NCI-H748 treated with DMSO at 0.1 percent for 48 hours (cell line): ENCODE results near the gene PALLD.

ENCODE experiments used
- DNase-seq: peaks from one replicate; lab custom pipeline; 2025; lab: John Stamatoyannopoulos, UW

PALLD gene

DNA sequence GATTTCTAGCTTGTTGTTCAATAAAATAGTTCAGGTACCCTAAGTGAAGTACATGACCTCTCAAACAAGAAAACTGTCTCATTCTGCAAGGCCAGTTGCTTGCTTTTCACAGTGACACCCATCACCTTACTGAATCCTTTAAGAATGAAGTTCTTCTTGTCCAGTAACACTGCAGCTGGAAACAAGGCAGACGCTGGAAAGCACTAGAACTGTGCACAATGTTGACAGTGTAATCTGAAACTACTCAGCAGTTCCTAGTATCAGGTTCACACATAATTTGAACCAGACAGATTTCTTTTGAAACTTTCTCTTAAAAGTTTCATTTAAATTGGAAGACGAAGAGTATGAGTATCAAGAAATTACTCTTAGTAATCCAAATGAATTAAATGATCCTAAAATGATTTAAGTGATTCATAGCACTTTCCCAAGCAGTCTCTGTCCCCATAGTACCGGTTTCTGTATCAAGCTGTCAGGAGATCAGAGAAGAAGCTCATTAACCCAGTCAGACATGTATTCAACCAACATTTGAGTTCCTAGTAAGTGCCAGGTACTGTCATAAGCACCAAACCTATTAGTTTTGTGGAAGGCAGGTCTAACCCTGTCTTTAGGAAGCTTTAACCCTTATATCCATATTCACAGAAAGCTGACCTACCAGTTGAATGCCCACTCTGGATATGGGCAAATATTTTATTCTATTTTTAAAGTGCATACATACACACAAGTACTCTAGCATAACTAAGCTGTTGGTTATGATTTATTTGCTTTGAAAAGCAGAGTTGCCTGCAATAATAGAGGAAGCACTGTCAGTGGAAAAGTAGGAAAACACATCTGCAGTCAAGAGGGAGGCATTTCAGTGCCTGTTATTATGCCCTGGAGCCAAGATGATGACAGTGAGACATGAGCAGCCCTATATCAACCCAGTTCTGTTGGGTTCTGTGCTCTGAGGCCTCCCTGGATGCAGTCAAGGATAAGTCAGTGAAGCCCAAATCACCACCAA lies 63.6 kb downstream of the PALLD start:
- DNase-seq, result peak; percentile 7

DNA sequence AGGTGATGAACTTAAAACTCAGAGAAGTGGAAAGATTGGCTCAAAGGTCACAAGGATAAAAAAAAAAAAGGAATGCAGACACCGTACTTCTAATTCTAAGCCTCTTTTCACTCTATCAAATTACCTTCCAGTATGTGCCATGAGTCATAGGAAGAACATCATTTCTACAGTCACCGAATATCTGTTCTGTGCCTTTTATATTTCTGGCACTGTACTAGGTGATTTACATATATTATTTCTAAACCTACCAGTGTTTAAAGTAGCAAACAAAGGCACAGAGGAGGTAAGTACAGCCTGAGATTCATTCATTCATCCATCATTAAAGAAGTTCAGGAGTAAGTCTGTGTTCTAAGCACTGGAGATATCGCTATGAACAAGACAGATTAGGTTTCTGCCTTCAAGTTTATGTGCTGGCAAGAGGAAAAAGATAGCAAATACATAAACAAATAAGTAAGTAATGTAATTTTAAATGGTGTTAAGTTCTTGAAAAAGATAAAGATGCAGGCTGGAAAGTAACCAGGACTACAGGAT lies 65.3 kb downstream of the PALLD start:
- no peak for DNase-seq

DNA sequence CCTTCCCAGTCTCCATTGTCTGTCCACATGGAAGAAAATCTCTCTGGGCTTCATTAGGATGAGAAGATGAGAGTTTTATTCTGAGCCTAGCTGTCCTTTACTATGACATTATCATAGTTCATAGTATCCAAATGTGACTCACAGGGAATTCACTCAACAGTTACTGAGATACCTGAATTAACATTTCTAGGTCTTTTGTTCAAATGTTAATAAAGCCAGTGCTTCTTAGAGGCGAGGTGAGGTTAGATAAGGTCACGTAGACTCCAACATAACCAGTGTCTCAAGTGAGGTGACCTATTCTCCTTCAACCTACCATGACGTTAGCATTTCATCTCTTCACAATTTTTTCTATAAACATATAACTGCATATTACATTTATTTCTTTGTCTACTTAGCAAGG lies 67.2 kb downstream of the PALLD start:
- no peak for DNase-seq

DNA sequence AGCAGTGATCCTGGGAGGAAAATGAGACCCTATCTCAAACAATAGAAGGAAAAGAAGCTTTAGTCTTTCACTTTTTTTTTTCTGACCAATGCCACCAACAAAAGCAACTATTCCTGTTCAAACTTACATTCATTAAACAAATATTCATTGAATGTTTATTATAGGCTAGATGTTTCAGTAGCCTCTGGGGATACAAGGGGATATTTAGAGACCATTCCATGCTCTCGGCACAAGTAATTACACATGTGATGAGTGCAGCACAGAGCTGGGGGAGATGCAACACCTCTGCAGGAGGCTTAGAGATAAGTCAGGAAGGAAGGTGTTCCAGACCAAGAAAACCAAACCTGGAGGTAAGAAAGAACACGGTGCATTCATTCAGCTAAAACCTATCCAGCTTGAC lies 68.3 kb downstream of the PALLD start:
- DNase-seq, result no peak

DNA sequence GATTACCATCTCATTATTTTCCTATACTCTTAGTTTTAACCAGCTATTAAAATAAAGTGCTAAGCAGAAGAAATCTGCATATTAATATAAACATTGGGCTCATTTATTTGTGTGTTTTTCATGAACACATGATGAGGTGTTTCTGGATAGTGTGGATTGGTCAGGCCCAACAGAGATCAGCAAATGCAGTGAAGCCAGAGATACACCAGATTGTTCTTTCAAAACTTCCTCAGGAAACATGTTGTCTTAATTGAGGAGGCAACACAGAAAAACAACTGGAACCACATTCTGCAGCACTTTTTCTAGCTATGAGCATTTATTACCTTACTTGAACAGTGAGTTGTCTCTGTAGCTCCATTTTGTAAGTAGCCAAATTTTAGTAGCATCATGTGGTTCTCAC lies 69.9 kb downstream of the PALLD start:
- no peak for DNase-seq

DNA sequence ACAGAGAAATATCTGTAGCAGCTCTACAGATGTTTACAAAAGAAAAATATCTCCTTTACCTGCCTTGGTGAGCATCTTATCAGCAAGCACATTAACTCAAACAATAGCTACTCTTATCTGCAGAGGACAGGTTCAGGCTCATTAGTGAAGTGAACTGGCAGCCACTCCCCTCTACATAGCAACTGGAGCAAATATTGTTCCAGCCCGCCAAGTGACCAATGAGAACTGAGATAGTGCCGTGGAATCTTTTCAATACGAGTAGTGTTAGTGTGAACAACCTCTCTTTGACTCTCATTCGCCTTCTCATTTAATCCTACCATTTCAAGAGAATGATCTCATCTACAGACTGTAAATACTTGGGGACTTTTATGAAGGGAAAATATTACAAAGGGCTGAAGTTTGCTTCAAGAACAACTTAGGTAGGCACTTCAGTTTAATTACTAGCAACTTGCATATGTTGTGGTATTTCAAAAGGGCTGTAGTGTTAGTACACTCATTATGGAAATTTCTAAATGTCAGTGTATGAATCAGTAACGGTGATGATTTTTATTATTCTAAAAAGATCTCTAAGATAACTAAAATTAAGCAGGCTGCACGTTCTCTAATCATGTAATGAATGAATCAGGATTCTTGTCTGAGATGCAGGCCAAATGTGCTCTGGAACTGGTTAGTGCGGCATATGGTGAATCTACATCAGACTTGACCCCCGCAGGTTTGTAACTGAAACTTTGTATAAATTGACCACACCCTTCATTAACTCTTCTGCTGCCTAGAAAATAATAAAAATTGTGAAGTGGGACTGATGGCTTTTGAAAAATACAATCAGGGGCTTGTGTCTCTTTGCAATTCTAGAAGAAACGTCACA lies 72.4 kb downstream of the PALLD start:
- peak; percentile 73 for DNase-seq

DNA sequence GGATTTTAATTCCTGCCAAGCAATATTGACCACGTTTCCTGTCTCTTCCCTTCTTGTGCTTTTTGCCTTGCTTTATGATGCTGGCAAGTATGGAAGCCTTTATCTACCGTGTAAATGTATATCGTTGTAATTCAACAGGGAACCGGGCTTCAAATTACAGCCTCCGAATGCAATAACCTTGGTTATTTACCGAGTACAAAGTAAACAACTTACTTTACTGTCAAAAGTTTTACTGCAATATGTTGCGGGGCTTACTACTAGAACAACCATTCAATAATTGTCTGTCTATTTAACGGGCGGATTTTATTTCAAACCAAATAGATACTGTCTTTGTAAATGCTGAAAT lies 73.1 kb downstream of the PALLD start:
- DNase-seq, result peak; percentile 73

DNA sequence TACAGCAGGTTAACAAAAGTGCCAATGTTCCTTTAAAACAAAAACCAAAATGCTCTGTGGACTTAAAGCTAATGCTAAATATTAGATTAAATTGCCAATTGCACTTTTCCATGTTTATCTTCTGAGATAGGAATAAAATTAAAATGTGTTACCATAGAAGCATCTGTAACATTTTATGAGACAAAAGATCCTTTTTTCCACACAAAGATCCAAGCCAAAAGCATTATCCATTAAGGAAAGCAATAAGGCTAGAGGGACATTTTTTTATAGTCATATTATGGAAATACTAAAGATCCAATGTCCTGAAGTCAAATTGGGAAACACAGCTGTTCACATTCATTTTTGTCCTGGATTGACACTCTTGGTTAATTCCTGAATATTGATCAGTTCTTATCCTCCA lies 73.6 kb downstream of the PALLD start:
- DNase-seq, result no peak

DNA sequence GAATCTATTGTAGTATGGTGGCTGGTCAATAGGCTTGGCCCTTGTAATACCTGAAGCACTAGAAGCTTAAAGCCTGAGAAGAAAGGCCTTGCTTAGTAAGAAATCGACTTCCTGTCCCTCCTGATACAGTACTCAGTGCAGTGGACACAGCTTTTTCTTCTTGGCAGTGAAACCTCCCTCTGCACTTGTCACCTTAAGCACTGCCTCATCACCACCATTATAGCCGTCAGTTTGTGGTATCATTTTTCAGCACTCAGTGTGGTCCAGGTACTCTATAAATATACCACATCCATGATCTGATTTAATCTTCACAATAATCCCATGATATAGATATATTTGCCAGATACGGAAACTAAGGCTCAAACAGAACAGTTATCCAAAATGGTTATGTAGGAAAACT lies 75.2 kb downstream of the PALLD start:
- no peak for DNase-seq

DNA sequence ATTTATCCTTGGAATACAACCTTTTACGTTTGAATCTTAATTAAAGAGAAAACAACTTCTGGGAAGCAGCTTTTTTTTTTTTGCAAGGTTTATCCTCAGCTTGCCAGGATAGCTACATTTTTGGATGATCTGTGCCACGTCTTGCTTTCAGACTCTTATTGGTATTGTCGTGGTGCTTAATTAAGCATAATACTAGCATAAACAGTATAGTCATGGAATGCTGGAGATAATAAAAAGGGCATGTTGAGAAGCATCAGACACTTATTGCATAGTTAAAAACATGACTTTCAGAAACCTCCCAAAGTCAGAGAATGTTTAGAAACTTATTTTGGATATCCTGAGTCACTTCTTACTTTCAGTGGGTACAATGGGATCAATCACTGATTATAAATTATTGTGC lies 77.0 kb downstream of the PALLD start:
- DNase-seq, result no peak

DNA sequence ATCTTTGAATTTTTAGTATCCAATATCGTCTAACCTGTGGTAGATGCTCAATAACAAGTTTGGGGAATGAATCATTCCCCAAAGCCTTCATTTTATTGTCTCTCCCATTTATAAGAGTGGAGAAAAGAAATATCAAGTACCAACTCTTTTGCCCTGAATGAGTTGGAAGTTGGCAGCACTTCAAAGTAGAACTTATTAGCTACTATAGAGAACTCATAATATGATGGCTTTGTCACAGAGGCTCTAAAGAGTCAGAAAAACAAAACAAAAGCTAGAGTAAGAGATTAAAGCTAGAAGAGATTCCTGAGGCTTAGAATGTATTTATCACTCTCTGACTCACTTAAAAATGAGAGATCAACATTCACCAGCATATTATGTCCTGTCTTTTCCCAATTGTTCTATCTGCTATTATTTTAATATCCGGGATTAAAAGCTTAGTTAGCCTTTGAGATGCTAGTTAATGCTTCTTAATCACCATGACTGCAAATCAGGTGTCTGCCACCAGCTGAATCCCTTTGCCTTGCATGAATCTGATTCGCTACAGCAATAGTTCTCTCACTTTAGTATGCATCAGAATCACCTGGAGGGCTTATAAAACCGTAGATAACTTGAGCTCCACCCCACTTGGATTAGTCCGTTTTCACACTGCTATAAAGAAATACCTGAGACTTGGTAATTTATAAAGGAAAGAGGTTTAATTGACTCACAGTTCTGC lies 77.9 kb downstream of the PALLD start:
- DNase-seq, result no peak

DNA sequence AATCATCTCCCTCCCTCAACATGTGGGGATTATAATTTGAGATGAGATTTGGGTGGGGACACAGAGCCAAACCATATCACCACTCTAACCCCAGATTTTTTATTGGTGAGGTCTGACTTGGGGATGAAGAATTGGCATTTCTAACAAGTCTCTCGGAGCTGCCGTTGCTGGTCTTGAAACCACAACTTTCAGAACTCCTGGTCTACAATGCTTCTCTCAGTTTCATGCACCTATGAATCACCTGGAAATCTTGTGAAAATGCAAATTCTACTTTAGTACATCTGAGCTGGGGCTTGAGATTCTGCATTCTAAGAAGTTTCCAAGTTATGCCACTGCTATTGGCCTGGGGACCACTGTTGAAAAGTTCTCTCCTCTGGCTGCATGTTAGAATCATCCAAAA lies 78.6 kb downstream of the PALLD start:
- no peak for DNase-seq

DNA sequence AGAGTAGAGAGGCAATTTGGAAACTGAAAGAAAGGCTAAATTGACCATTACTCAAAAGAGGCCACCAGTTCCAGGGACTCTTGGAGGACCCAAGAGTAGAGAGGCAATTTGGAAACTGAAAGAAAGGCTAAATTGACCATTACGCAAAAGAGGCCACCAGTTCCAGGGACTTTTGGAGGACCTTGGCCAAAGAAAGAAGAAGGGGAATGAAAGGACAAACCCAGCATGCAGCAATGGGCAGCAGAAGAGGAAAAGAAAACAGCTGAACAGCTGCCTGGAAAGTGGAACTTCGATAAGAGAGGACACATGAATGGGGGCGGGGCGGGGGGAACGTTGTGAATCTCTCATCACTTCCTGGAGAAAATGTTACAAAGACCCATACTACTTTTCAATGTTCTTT lies 80.8 kb downstream of the PALLD start:
- no peak for DNase-seq

DNA sequence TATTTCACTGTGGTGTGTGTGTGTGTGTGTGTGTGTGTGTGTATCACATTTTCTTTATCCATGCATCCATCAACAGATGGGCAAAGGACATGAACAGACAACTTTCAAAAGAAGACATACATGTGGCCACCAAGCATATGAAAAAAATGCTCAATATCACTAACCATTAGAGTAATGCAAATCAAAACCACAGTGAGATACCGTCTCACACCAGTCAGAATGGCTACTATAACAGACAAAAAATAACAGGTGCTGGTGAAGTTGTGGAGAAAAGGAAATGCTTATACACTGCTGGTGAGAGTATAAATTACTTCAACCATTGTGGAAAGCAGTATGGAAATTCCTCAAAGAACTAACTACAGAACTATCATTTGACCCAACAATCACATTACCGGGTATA lies 83.4 kb downstream of the PALLD start:
- no peak for DNase-seq

DNA sequence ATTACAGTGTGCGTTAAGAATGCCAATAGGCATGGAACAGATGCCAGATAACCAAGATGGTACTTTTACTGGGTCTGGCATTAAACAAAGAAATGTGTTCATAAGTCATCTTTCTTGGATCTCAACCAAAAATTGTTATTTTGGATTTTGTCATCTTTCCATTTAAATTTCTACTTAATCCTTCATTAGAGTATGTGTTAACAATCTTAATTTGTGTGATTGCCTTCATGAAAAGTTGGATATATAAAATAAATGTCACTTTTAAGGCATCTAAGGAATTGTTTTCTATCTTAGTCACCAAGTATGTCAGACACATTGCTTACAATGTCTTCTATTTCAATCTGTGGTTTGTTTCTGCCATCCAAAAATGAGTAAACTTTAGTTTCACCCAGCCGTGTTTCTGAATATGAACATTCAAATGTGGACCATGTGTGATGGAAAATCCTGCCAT lies 87.5 kb downstream of the PALLD start:
- no peak for DNase-seq

DNA sequence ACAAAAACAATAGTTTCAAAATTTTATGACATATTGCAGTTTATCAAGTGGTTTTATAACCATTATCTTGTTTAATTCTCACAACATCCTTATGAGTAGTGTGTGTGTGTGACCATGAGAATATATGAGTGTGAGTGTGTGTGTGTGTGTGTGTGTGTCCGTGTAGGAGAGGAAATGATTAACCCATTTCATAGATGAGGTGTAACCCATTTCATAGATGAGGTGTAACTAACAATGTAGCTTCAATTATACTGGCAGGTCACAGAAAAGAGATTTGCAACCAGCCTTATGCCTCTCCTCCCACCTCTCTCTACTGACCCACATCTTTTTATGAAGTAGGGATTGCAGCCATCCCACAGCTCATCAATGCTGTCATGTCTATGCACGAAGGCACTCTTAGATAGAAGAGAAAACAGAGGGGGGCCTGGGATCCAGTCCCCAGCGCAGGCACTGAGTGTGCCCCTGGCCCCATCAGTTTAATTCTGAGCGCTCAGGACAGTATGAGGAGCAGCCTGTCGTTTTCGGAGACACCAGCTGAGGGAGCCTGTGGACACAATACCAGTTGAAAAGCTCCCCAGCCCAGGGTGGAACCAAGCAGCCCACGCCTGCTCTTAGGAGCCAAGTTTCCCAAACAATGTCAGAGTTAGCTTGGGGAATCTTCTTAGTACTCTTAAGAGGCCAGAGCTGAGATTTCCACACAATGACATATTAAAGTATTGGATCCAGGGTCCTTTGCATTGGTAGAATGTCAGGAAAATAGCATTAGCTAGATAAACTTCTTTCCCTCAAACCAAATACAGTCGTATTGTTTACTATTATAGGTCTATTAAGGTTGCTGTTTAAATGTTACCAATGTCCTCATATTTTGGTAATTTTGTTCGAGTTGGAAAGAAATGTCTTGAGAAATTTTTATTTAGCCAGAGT lies 88.6 kb downstream of the PALLD start:
- DNase-seq, result peak; percentile 4

DNA sequence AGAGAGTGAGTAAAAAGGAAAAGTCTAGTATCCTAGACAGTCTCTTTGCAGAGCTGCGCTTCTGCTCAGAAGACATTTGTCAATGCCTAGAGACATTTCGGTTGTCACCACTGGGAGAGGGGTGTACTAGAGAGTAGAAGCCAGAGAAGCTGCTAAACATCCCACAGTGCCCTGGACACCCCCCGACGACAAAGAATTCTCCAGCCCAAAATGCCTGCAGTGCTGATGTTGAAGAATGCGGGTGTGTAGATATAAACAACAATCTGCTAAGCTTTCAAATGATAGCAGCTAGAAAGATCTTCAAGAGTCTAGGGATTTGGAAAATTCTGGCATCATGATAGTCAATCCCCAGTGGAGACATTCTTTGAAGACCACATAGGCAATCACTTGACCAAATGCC lies 90.1 kb downstream of the PALLD start:
- no peak for DNase-seq

DNA sequence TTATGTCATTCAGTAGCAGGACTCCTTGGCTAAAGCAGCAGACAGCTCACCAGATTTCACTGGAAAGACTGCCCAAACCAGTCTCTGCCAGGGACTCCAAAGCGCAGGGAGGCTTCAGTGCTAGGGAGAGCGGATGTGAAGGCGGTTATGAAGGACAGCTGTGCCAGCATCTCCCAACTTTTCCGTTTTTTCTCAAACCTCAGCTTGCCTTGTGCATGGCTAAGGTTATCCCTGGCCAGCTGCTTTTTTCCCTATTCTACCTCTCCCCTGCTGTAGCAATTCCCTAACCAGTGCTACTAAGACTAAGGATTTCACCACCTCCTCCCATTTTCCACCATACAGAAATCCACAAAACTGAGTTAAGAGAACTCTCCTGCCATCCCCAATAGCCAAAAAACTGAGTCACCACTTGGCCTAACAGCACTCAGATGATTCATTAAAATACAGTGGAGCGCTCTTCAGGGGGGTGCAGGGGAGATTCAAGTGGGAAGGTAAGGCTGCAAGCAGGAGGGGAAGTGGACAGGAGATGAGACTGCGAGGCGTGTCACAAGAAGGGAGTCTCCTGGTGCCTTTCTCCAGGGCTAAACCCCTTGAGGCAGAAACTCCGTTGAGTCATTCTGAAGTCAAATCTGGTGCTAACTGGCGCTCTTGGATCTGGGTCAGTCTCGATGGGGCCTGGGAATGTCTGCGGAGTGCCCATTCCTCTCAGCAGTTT lies 90.7 kb downstream of the PALLD start:
- DNase-seq, result no peak

DNA sequence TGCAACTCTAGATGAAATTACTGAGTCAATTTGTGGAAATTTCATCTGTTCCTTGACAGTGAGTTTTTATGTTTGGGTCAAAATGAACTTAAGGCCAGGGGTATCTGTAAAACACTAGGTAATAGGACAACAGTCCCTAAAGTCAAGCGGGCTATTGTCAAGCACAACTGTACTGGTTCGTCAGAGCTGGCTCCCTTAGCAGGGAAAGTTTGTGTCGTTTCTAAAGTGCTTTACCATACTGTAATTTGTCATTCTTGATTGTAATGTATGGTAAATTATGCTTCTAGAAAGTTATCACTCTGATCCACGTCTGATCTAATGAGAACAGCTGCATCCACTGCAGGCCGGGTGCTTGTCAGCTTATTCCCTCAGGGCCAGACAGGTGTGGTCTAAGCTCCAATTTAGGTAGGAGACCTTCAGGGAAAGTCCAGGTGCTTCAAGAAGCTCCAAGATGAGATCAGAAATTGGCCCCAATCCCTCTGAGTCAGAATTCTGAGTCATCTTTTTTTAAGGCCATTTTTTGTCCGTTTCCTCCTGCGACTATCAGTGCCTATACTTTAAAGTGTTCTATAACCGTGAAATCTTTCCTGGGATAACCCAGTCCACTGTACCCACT lies 92.2 kb downstream of the PALLD start:
- DNase-seq, result no peak

DNA sequence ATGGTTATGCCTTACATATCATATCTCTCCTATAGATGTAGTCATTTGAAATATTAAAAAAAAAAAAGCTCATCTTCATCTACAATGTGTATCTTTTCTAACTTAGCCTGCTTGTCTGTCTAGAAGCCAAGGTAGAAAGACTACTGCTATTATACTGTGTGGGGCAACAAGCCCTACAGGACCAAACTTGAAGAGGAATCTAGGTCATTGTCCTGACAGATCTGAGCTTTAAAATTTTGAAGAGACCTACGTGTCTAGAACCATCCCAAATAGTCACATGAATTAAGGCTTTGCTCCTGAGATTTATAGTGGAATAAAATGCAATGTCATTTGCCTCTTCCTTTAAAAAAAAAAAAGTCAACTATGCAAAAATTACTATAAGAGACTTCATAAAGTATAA lies 95.8 kb downstream of the PALLD start:
- DNase-seq, result no peak
